BJ (cell line): ENCODE data around the gene CETP. TPM values are rescaled to one million over a fixed set of nuclear protein-coding genes. Genes with fewer than 3 reads are reported as not detected.
A peak's percentile ranks its signal among the peaks of the same experiment; 100 is the strongest.

Source experiments
- CTCF ChIA-PET: fragments of 350-600 bp; formaldehyde crosslinking; extraction: SDS; loops from one replicate; lab custom pipeline; 2021; ENCODE audit warnings: antibody characterized with exemption, inconsistent platforms; lab: Yijun Ruan, JAX
- POLR2A ChIA-PET: fragments of 300-600 bp; sonication (Branson Sonifier 250); formaldehyde crosslinking; extraction: SDS; loops from one replicate; lab custom pipeline; 2021; ENCODE audit warnings: antibody characterized with exemption; lab: Charles Lee
- DNase-seq: peaks from one replicate; pipeline ENCODE4 v3.0.0-alpha.2; 2011; ENCODE audit warnings: low read depth
- H3K27me3 ChIP-seq: 2 replicates; pipeline ENCODE4 v1.6.0; 2011; ENCODE audit warnings: low read length; ENCODE audit not compliant: control insufficient read depth, insufficient read depth
- H3K36me3 ChIP-seq: 2 replicates; pipeline ENCODE4 v1.5.1; 2011; ENCODE audit warnings: low read length; ENCODE audit not compliant: control insufficient read depth, insufficient read depth
- H3K4me3 ChIP-seq: 2 replicates; pipeline ENCODE4 v1.5.1; 2011; ENCODE audit warnings: low read depth, mild to moderate bottlenecking, control low read depth, low read length
- polyA plus RNA-seq: library from polyadenylated mRNA; depleted of rRNA; stranded (reverse); fragments of >200 nt; gene quantifications from 2 replicates; pipeline ENCODE4 v1.2.3, GENCODE V29; 2011
- TF ChIP-seq, protein P1 (sequence below): IDR thresholded peaks from 2 replicates; pipeline ENCODE4 v1.5.1; 2011; ENCODE audit warnings: low read depth, mild to moderate bottlenecking, control low read depth, inconsistent platforms, low read length, moderate library complexity; ENCODE audit not compliant: insufficient read depth

The CETP gene
- polyA plus RNA-seq, 1 experiment, result 0.07 TPM

DNA sequence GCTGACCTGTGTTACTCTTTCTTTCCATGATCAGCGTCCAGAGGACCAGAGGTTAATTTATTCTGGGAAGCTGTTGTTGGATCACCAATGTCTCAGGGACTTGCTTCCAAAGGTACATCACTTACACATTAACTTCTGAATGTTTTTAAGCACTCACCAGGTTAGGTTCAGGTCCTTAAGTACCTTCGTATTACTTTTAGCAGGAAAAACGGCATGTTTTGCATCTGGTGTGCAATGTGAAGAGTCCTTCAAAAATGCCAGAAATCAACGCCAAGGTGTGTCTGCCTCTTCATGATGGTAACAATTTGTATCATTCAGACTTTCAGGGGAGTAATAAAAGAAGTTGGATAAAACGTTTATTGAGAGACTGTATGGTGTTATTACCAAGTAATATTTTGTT lies 26.5 kb upstream of the CETP start:
- H3K27me3 ChIP-seq, result no peaks in the 10 kb centered on the region
- peaks cover 21% of the 10 kb centered on the region for H3K36me3 ChIP-seq
- ChIA-PET POLR2A (no interaction called here), CTCF (no interaction called here)
- TF ChIP-seq, protein P1, sequence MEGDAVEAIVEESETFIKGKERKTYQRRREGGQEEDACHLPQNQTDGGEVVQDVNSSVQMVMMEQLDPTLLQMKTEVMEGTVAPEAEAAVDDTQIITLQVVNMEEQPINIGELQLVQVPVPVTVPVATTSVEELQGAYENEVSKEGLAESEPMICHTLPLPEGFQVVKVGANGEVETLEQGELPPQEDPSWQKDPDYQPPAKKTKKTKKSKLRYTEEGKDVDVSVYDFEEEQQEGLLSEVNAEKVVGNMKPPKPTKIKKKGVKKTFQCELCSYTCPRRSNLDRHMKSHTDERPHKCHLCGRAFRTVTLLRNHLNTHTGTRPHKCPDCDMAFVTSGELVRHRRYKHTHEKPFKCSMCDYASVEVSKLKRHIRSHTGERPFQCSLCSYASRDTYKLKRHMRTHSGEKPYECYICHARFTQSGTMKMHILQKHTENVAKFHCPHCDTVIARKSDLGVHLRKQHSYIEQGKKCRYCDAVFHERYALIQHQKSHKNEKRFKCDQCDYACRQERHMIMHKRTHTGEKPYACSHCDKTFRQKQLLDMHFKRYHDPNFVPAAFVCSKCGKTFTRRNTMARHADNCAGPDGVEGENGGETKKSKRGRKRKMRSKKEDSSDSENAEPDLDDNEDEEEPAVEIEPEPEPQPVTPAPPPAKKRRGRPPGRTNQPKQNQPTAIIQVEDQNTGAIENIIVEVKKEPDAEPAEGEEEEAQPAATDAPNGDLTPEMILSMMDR, result no peak
- no peak for DNase-seq
- peak overlapping the region; percentile 100 for H3K4me3 ChIP-seq

DNA sequence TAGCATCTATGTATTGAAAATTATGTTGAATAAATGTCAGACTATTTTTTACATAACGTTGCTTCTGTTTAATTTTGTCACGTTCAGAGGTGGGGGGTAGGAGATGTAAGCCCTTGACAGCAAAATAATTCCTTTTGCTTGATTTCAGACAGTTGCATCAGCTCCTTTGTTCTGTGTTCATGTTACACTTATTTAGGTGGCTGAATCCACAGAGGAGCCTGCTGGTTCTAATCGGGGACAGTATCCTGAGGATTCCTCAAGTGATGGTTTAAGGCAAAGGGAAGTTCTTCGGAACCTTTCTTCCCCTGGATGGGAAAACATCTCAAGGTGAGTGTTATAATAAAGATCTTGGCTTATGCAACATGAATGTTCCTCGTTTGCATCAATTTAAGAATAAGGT lies 25.3 kb upstream of the CETP start:
- DNase-seq, result no peak
- POLR2A ChIA-PET, result interaction anchor here (0.6 kb wide), 1 partner anchor 19 kb away, joined by 4 read pairs; no protein-coding TSS in a partner anchor
- TF ChIP-seq, protein P1, result no peak
- Histone ChIP-seq H3K4me3 (no peak overlapping the region), H3K36me3 (peaks cover 25% of the 10 kb centered on the region), H3K27me3 (no peaks in the 10 kb centered on the region)
- CTCF ChIA-PET, result interaction anchor here (1.1 to 1.4 kb wide), 2 partner anchors 69 to 109 kb away, joined by 3 to 9 read pairs; no protein-coding TSS in a partner anchor

DNA sequence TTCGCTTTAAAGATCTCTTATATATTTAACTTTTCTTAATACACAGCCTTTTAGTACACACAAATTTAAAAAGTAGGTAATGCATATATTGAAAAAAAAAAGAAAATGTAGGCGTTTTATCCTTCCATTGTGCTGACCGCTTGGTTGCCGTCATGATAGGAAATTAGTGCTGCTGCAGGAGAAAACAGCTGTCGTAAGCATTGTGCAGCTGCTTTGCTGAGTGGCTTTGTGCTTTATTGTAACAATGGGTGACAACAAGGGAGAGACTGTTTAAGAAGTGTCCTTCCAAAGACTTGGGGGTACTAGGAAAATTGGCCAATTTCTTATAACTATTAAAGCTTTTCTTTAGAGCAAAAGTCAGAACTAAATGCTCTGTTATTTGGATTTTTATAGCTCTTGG lies 24.8 kb upstream of the CETP start:
- POLR2A ChIA-PET, result interaction anchor here (0.6 kb wide), 1 partner anchor 19 kb away, joined by 4 read pairs; no protein-coding TSS in a partner anchor
- TF ChIP-seq, protein P1, result no peak
- CTCF ChIA-PET, result interaction anchor here (0.8 to 1.4 kb wide), 4 partner anchors 69 to 109 kb away, joined by 3 to 9 read pairs (median 4); no protein-coding TSS in a partner anchor
- Histone ChIP-seq H3K36me3 (peaks cover 28% of the 10 kb centered on the region), H3K27me3 (no peaks in the 10 kb centered on the region), H3K4me3 (no peak overlapping the region)
- DNase-seq, result no peak

DNA sequence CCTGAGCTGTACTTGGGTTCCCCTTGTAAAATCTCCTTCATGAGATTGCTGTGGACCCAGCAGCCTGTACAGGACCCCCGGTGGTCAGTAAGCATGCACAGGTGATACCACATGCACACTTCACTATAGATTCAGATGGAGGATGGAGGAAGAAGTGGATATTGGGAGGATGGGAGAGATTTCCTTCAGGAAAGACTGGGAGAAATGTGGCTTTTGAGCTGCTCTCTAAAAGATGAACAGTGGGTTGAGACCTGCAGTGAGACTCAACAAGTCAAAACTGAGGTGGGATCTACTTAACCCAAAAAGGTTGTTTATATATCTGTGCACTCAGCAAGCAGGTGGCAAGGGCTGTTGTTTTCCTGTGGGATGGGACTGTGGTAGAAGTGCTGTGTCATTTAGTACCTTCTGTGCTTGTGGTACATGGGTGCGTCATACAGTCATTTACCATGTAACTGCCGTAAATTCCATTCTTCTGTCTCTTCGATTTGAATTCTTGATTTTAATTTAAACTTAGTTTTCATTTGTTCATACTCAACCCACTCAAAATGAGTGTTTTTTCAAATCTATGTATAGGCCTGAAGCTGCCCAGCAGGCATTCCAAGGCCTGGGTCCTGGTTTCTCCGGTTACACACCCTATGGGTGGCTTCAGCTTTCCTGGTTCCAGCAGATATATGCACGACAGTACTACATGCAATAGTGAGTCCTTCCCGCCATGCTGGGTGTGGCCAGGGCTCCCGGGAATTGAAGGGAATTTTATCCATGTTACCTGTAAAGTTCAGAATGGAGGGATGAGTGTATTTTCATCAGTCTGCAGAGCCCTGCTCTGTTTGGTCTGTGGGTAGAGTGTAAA lies 22.9 kb upstream of the CETP start:
- CTCF ChIA-PET, result no interaction called here
- H3K4me3 ChIP-seq, result no peak overlapping the region

DNA sequence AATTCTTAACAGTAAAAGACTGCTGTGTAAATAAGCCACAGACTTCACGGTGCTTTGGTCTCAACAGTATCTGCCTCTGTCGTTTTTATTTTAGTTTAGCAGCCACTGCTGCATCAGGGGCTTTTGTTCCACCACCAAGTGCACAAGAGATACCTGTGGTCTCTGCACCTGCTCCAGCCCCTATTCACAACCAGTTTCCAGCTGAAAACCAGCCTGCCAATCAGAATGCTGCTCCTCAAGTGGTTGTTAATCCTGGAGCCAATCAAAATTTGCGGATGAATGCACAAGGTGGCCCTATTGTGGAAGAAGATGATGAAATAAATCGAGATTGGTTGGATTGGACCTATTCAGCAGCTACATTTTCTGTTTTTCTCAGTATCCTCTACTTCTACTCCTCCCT lies 21.9 kb upstream of the CETP start:
- no peak for DNase-seq
- CTCF ChIA-PET, result no interaction called here
- no peak overlapping the region for H3K4me3 ChIP-seq
- TF ChIP-seq, protein P1, result no peak
- POLR2A ChIA-PET, result no interaction called here
- no peaks in the 10 kb centered on the region for H3K27me3 ChIP-seq
- H3K36me3 ChIP-seq, result peaks cover 41% of the 10 kb centered on the region

More for the DNA sequence above, 22.9 kb upstream of the CETP start:
- H3K36me3 ChIP-seq, result peaks cover 39% of the 10 kb centered on the region
- TF ChIP-seq, protein P1, result no peak
- no peak for DNase-seq
- H3K27me3 ChIP-seq, result no peaks in the 10 kb centered on the region
- POLR2A ChIA-PET, result interaction anchor here (0.7 kb wide), 1 partner anchor 356 kb away, joined by 5 read pairs; no protein-coding TSS in a partner anchor
